ENCODE results near the gene FSTL4.

Gene FSTL4

DNA sequence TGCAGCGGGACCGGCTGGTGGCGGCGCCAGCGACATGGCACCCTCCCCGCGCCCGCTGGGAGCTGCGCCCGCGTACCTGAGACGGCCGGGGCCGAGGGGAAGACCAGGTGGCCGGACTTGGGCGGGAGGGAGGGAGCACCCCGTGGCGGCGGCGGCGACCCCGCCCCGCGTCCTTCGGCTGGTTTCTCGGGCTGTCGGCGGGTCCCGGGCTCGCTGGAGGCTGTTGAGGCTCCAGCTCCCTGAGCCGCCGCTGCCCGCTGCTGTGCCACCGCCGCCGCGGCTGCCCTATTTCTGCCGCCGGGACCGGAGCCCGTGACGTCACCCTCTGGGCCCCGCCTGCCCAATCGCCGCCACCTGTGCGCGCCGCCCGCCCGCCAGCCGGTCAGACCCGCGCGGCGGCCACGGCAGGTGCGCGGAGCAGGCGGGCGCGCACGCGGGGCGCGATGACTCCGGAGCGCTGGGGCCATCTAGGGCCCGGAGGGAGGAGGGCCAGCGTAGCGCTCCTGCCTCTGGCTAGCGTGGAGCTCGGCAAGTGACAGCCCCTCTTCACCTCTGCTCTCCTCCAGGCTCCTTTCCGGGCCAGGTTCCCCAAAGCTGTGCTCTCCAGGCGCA, at the start of gene FSTL4:
TSS of gene FSTL4 (minus strand) at position 293 of the 612 bp plus-strand sequence.
- in situ Hi-C loops (cut with MboI; ENCODE audit: low sequenced_read_pairs, unreplicated experiment): no loop called here
- TF ChIP-seq, protein P1, sequence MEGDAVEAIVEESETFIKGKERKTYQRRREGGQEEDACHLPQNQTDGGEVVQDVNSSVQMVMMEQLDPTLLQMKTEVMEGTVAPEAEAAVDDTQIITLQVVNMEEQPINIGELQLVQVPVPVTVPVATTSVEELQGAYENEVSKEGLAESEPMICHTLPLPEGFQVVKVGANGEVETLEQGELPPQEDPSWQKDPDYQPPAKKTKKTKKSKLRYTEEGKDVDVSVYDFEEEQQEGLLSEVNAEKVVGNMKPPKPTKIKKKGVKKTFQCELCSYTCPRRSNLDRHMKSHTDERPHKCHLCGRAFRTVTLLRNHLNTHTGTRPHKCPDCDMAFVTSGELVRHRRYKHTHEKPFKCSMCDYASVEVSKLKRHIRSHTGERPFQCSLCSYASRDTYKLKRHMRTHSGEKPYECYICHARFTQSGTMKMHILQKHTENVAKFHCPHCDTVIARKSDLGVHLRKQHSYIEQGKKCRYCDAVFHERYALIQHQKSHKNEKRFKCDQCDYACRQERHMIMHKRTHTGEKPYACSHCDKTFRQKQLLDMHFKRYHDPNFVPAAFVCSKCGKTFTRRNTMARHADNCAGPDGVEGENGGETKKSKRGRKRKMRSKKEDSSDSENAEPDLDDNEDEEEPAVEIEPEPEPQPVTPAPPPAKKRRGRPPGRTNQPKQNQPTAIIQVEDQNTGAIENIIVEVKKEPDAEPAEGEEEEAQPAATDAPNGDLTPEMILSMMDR (IDR thresholded peaks at IDR 0.05; ENCODE audit: borderline replicate concordance, control extremely low read depth, extremely low read depth, insufficient read depth, missing control alignments): no peak
- peak; percentile 50 for DNase-seq (ENCODE audit: low spot score)

DNA sequence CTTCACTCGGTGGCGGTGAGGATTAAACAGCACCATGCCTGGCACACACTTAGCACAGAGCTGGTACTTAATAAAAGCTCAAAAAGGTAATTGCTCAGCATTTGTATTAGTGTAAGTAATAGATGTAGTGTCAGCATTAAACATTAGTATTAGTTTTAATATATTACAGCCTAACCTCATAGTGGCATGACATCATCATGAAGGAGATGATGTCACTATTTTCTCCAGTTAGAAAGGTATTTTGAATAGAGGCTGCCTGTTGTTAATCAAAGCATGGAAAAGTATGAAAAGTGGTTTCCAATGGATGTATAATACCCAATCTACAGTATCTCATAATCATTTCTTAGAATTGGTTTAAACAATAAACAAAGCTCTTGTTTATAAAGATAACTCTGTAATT, 49.0 kb upstream of the FSTL4 start:
- TF ChIP-seq, protein P1 (IDR thresholded peaks at IDR 0.05; ENCODE audit: borderline replicate concordance, control extremely low read depth, extremely low read depth, insufficient read depth, missing control alignments): no peak
- DNase-seq (ENCODE audit: low spot score): no peak
- in situ Hi-C loops (cut with MboI; ENCODE audit: low sequenced_read_pairs, unreplicated experiment): no loop called here

DNA sequence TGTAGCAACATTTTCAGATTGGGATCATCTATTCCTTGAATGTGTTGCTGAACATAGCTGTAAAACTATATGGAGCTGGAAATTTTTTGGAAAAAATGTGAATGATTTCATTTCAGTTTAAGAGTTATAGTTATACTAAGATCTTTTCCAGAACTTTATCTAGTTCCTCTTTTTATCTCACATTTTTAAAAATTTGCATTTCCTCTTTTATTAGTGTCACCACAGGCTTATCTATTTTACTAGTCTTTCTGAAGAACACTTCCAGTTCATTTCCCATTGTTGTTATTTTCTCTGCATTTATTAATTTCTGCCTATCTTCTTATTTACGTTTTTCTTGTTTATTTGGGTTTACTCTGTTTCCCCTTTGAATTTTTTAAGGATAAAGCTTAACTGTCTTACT, 46.0 kb upstream of the FSTL4 start:
- in situ Hi-C loops (cut with MboI; ENCODE audit: low sequenced_read_pairs, unreplicated experiment): no loop called here
- TF ChIP-seq, protein P1 (IDR thresholded peaks at IDR 0.05; ENCODE audit: borderline replicate concordance, control extremely low read depth, extremely low read depth, insufficient read depth, missing control alignments): no peak
- no peak for DNase-seq (ENCODE audit: low spot score)

DNA sequence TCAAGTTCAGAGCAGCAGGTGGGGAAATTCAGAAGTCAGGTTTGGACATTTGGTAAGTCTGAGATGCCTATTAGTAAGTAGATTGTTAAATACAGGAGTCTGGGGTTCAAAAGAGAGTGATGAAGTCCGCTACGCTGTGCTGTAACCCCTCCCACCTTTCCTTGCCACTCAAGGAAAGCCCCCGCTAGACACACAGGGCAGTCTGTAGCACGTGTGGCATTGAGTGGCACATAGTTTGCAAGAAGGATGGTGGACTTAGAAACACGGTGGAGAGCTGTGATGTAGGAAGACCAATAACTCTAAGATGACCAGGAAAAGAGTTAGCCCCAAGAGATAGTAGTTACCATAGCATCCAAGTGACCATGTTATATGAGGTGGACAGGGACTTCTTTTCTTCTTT, 44.7 kb upstream of the FSTL4 start:
- TF ChIP-seq, protein P1 (IDR thresholded peaks at IDR 0.05; ENCODE audit: borderline replicate concordance, control extremely low read depth, extremely low read depth, insufficient read depth, missing control alignments): no peak
- DNase-seq (ENCODE audit: low spot score): no peak
- in situ Hi-C loops (cut with MboI; ENCODE audit: low sequenced_read_pairs, unreplicated experiment): no loop called here

DNA sequence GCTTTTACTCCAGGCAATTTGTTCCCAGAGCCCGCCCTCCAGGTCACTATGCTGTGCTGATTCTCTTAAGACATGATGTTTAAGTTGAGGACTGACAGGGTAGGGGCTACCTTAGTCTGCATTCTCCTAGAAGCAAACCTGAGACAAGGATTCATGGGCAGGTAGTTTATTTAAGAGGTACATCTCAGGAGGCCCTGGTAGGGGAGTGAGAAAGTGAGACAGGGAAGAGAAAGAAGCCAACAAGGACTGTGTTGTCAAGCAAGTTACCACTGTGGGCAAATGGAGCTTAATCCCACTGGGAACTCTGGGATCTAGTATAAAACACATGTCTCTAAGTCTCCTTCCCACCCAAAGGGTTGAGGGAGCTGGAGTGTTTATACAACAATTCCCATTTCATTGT, 43.6 kb upstream of the FSTL4 start:
- DNase-seq (ENCODE audit: low spot score): no peak
- in situ Hi-C loops (cut with MboI; ENCODE audit: low sequenced_read_pairs, unreplicated experiment): no loop called here
- TF ChIP-seq, protein P1 (IDR thresholded peaks at IDR 0.05; ENCODE audit: borderline replicate concordance, control extremely low read depth, extremely low read depth, insufficient read depth, missing control alignments): no peak

DNA sequence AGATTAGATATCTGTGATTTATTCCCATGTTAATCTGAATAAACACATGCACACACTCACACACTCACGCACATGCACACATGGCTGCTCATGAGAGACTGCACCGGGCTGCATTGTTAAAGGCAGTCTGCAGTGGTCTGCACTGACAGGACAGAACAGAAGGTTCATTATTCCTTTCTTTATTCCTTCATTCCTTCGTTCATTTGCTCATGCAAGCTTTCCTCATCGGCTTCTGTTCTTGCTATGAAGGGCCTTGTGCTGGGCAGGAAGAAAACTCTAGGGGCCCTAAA, 41.4 kb upstream of the FSTL4 start:
- TF ChIP-seq, protein P1 (IDR thresholded peaks at IDR 0.05; ENCODE audit: borderline replicate concordance, control extremely low read depth, extremely low read depth, insufficient read depth, missing control alignments): no peak
- no peak for DNase-seq (ENCODE audit: low spot score)
- in situ Hi-C loops (cut with MboI; ENCODE audit: low sequenced_read_pairs, unreplicated experiment): no loop called here

All from GM13976 (cell line).